Left lobe of liver (tissue), 2 donors: ENCODE data around the gene LAPTM5. TPM values are rescaled to one million over a fixed set of nuclear protein-coding genes. Genes with fewer than 3 reads are reported as not detected.

ENCODE experiments used
- ATAC-seq: fragments of 200-7000 bp; cut with Tn5 transposase; one replicate; pipeline ENCODE4 v1.9.1; 2020; ENCODE audit warnings: mild to moderate bottlenecking, moderate library complexity
- DNase-seq: peaks from one replicate; pipeline ENCODE4 v3.0.0-alpha.2; 2020; ENCODE audit warnings: low spot score
- total RNA-seq: library from RNA; stranded (reverse); gene quantifications from one replicate; pipeline ENCODE4 v1.2.1, GENCODE V29; 2021
- donor health status: DM: no; HTN: no; CAD: no; lungs with moderate emphysema.
- donor health status: DM: no; HTN: yes; CAD: no.

LAPTM5 gene
- total RNA-seq, 1 donor from 2014 or later, result 22.3 TPM

GRCh38 chr1:30759718-30760281 is 2.2 kb upstream of the LAPTM5 start:
- ATAC-seq (no peak), DNase-seq (no peak)

GRCh38 chr1:30758785-30759380 is 1.3 kb upstream of the LAPTM5 start:
- no peak for DNase-seq

GRCh38 chr1:30758121-30758688 is 631 bp upstream of the LAPTM5 start:
- DNase-seq, result no peak
- no peak for ATAC-seq

More at GRCh38 chr1:30758785-30759380, 1.3 kb upstream of the LAPTM5 start:
- no peak for ATAC-seq

- DNase-seq (peak; percentile 58), ATAC-seq (peak; percentile 64)
Observed at GRCh38 chr1:30756545-30757351, 826 bp downstream of the LAPTM5 start.

GRCh38 chr1:30756206-30756544 is 1.4 kb downstream of the LAPTM5 start:
- no peak for ATAC-seq
- no peak for DNase-seq

- DNase-seq, result no peak
- no peak for ATAC-seq
Observed at GRCh38 chr1:30755746-30756145, 1.8 kb downstream of the LAPTM5 start.

GRCh38 chr1:30755334-30755733 is 2.2 kb downstream of the LAPTM5 start:
- no peak for DNase-seq
- no peak for ATAC-seq

- no peak for ATAC-seq
- no peak for DNase-seq
Observed at GRCh38 chr1:30754684-30755171, 2.8 kb downstream of the LAPTM5 start.

GRCh38 chr1:30753660-30754123 is 3.9 kb downstream of the LAPTM5 start:
- no peak for DNase-seq
- ATAC-seq, result no peak

GRCh38 chr1:30753118-30753517 is 4.5 kb downstream of the LAPTM5 start:
- no peak for DNase-seq
- ATAC-seq, result no peak

- ATAC-seq (no peak), DNase-seq (no peak)
Observed at GRCh38 chr1:30752651-30752908, 5.0 kb downstream of the LAPTM5 start.

GRCh38 chr1:30751830-30752650 is 5.5 kb downstream of the LAPTM5 start:
- DNase-seq, result no peak

GRCh38 chr1:30750731-30751291 is 6.8 kb downstream of the LAPTM5 start:
- ATAC-seq, result no peak
- DNase-seq, result no peak

More at GRCh38 chr1:30751830-30752650, 5.5 kb downstream of the LAPTM5 start:
- no peak for ATAC-seq

- no peak for DNase-seq
- no peak for ATAC-seq
Observed at GRCh38 chr1:30749691-30750583, 7.6 kb downstream of the LAPTM5 start.

GRCh38 chr1:30748699-30749401 is 8.7 kb downstream of the LAPTM5 start:
- no peak for DNase-seq
- ATAC-seq, result no peak

- ATAC-seq (no peak), DNase-seq (no peak)
Observed at GRCh38 chr1:30748098-30748698, 9.4 kb downstream of the LAPTM5 start.

GRCh38 chr1:30747033-30748008 is 10.3 kb downstream of the LAPTM5 start:
- ATAC-seq (peak; percentile 8), DNase-seq (no peak)
